ENCODE data around the gene GPT2. TPM values are rescaled to one million over a fixed set of nuclear protein-coding genes. Genes with fewer than 3 reads are reported as not detected.
A peak's percentile ranks its signal among the peaks of the same experiment; 100 is the strongest.

GPT2 gene
- total RNA-seq, 1 donor from 2014 or later = 15.7 TPM

GRCh38 chr16:46885960-46886763 lies 2.0 kb downstream of the GPT2 start:
- H3K27ac ChIP-seq (ENCODE audit: low read depth, low read length) = peak overlapping the region; percentile 80
- peaks cover 0 to 2% (median 0%) of the 10 kb centered on the region in 3 donors for H3K36me3 ChIP-seq (ENCODE audit: control insufficient read depth in 3 of 3, insufficient read depth in 3 of 3, low read length in 3 of 3)
- peak overlapping the region; percentile 38 to 89 (median 71) for H3K9ac ChIP-seq (ENCODE audit: low read depth in 1 of 3, low read length in 3 of 3)
- no peaks in the 10 kb centered on the region for H3K27me3 ChIP-seq (ENCODE audit: control insufficient read depth in 3 of 3, insufficient read depth in 3 of 3, low read length in 3 of 3)
- H3K4me1 ChIP-seq (ENCODE audit: control insufficient read depth in 3 of 3, insufficient read depth in 3 of 3, low read length in 3 of 3) = peaks cover 51 to 58% (median 54%) of the 10 kb centered on the region in 3 donors
- peak overlapping the region; percentile 49 to 94 (median 90) for H3K4me3 ChIP-seq (ENCODE audit: low read length in 3 of 3)
- no peaks in the 10 kb centered on the region for H3K9me3 ChIP-seq (ENCODE audit: control insufficient read depth in 3 of 3, low read length in 3 of 3)

GRCh38 chr16:46886764-46887523 lies 2.8 kb downstream of the GPT2 start:
- H3K9me3 ChIP-seq (ENCODE audit: control insufficient read depth in 3 of 3, low read length in 3 of 3) = no peaks in the 10 kb centered on the region
- peaks cover 51 to 58% (median 54%) of the 10 kb centered on the region in 3 donors for H3K4me1 ChIP-seq (ENCODE audit: control insufficient read depth in 3 of 3, insufficient read depth in 3 of 3, low read length in 3 of 3)
- peaks cover 0 to 4% (median 0%) of the 10 kb centered on the region in 3 donors for H3K36me3 ChIP-seq (ENCODE audit: control insufficient read depth in 3 of 3, insufficient read depth in 3 of 3, low read length in 3 of 3)
- peak overlapping the region; percentile 38 to 89 (median 40) for H3K9ac ChIP-seq (ENCODE audit: low read depth in 1 of 3, low read length in 3 of 3)
- no peaks in the 10 kb centered on the region for H3K27me3 ChIP-seq (ENCODE audit: control insufficient read depth in 3 of 3, insufficient read depth in 3 of 3, low read length in 3 of 3)
- H3K27ac ChIP-seq (ENCODE audit: low read depth, low read length) = peak overlapping the region; percentile 80
- peak overlapping the region in 2 of 3 donors; percentile 41 to 90 for H3K4me3 ChIP-seq (ENCODE audit: low read length in 3 of 3)

GRCh38 chr16:46887524-46887854 lies 3.3 kb downstream of the GPT2 start:
- Histone ChIP-seq H3K9ac (ENCODE audit: low read depth in 1 of 3, low read length in 3 of 3) (peak overlapping the region; percentile 38 to 89 (median 40)), H3K36me3 (ENCODE audit: control insufficient read depth in 3 of 3, insufficient read depth in 3 of 3, low read length in 3 of 3) (peaks cover 0 to 4% (median 0%) of the 10 kb centered on the region in 3 donors), H3K9me3 (ENCODE audit: control insufficient read depth in 3 of 3, low read length in 3 of 3) (no peaks in the 10 kb centered on the region), H3K4me1 (ENCODE audit: control insufficient read depth in 3 of 3, insufficient read depth in 3 of 3, low read length in 3 of 3) (peaks cover 51 to 58% (median 54%) of the 10 kb centered on the region in 3 donors), H3K27me3 (ENCODE audit: control insufficient read depth in 3 of 3, insufficient read depth in 3 of 3, low read length in 3 of 3) (no peaks in the 10 kb centered on the region), H3K4me3 (ENCODE audit: low read length in 3 of 3) (no peak overlapping the region), H3K27ac (ENCODE audit: low read depth, low read length) (peak overlapping the region; percentile 80)

- Histone ChIP-seq H3K36me3 (ENCODE audit: control insufficient read depth in 3 of 3, insufficient read depth in 3 of 3, low read length in 3 of 3) (peaks cover 0 to 4% (median 0%) of the 10 kb centered on the region in 3 donors), H3K4me3 (ENCODE audit: low read length in 3 of 3) (peak overlapping the region in 2 of 3 donors; percentile 9 to 14), H3K4me1 (ENCODE audit: control insufficient read depth in 3 of 3, insufficient read depth in 3 of 3, low read length in 3 of 3) (peaks cover 56 to 61% (median 57%) of the 10 kb centered on the region in 3 donors), H3K27me3 (ENCODE audit: control insufficient read depth in 3 of 3, insufficient read depth in 3 of 3, low read length in 3 of 3) (no peaks in the 10 kb centered on the region), H3K27ac (ENCODE audit: low read depth, low read length) (peak overlapping the region; percentile 69), H3K9me3 (ENCODE audit: control insufficient read depth in 3 of 3, low read length in 3 of 3) (no peaks in the 10 kb centered on the region), H3K9ac (ENCODE audit: low read depth in 1 of 3, low read length in 3 of 3) (peak overlapping the region; percentile 53 to 79 (median 59))
Observed at GRCh38 chr16:46889245-46889941, 5.2 kb downstream of the GPT2 start.

- Histone ChIP-seq H3K27me3 (ENCODE audit: control insufficient read depth in 3 of 3, insufficient read depth in 3 of 3, low read length in 3 of 3) (no peaks in the 10 kb centered on the region), H3K27ac (ENCODE audit: low read depth, low read length) (peak overlapping the region; percentile 69), H3K4me1 (ENCODE audit: control insufficient read depth in 3 of 3, insufficient read depth in 3 of 3, low read length in 3 of 3) (peaks cover 56 to 61% (median 58%) of the 10 kb centered on the region in 3 donors)
Observed at GRCh38 chr16:46889942-46890300, 5.8 kb downstream of the GPT2 start.

GRCh38 chr16:46891910-46892309 lies 7.7 kb downstream of the GPT2 start:
- Histone ChIP-seq H3K4me1 (ENCODE audit: control insufficient read depth in 3 of 3, insufficient read depth in 3 of 3, low read length in 3 of 3) (peaks cover 56 to 60% (median 60%) of the 10 kb centered on the region in 3 donors), H3K27ac (ENCODE audit: low read depth, low read length) (no peak overlapping the region)

More at GRCh38 chr16:46889942-46890300, 5.8 kb downstream of the GPT2 start:
- Histone ChIP-seq H3K9ac (ENCODE audit: low read depth in 1 of 3, low read length in 3 of 3) (peak overlapping the region; percentile 53 to 79 (median 59)), H3K9me3 (ENCODE audit: control insufficient read depth in 3 of 3, low read length in 3 of 3) (no peaks in the 10 kb centered on the region), H3K4me3 (ENCODE audit: low read length in 3 of 3) (peak overlapping the region; percentile 9 to 22 (median 14)), H3K36me3 (ENCODE audit: control insufficient read depth in 3 of 3, insufficient read depth in 3 of 3, low read length in 3 of 3) (peaks cover 0 to 4% (median 0%) of the 10 kb centered on the region in 3 donors)

GRCh38 chr16:46894036-46894672 lies 10.0 kb downstream of the GPT2 start:
- Histone ChIP-seq H3K36me3 (ENCODE audit: control insufficient read depth in 3 of 3, insufficient read depth in 3 of 3, low read length in 3 of 3) (peaks cover 0 to 2% (median 0%) of the 10 kb centered on the region in 3 donors), H3K9me3 (ENCODE audit: control insufficient read depth in 3 of 3, low read length in 3 of 3) (no peaks in the 10 kb centered on the region), H3K27me3 (ENCODE audit: control insufficient read depth in 3 of 3, insufficient read depth in 3 of 3, low read length in 3 of 3) (no peaks in the 10 kb centered on the region), H3K27ac (ENCODE audit: low read depth, low read length) (peak overlapping the region; percentile 28), H3K4me3 (ENCODE audit: low read length in 3 of 3) (peak overlapping the region in 2 of 3 donors; percentile 32 to 56), H3K4me1 (ENCODE audit: control insufficient read depth in 3 of 3, insufficient read depth in 3 of 3, low read length in 3 of 3) (peaks cover 58 to 65% (median 60%) of the 10 kb centered on the region in 3 donors), H3K9ac (ENCODE audit: low read depth in 1 of 3, low read length in 3 of 3) (peak overlapping the region in 2 of 3 donors; percentile 43 to 79)

More at GRCh38 chr16:46891910-46892309, 7.7 kb downstream of the GPT2 start:
- Histone ChIP-seq H3K27me3 (ENCODE audit: control insufficient read depth in 3 of 3, insufficient read depth in 3 of 3, low read length in 3 of 3) (no peaks in the 10 kb centered on the region), H3K9me3 (ENCODE audit: control insufficient read depth in 3 of 3, low read length in 3 of 3) (no peaks in the 10 kb centered on the region), H3K9ac (ENCODE audit: low read depth in 1 of 3, low read length in 3 of 3) (no peak overlapping the region), H3K36me3 (ENCODE audit: control insufficient read depth in 3 of 3, insufficient read depth in 3 of 3, low read length in 3 of 3) (peaks cover 0 to 4% (median 0%) of the 10 kb centered on the region in 3 donors), H3K4me3 (ENCODE audit: low read length in 3 of 3) (no peak overlapping the region)

- H3K4me3 ChIP-seq (ENCODE audit: low read length in 3 of 3) = peak overlapping the region in 1 of 3 donors; percentile 13
- peak overlapping the region in 2 of 3 donors; percentile 33 to 79 for H3K9ac ChIP-seq (ENCODE audit: low read depth in 1 of 3, low read length in 3 of 3)
- peaks cover 0 to 8% (median 0%) of the 10 kb centered on the region in 3 donors for H3K36me3 ChIP-seq (ENCODE audit: control insufficient read depth in 3 of 3, insufficient read depth in 3 of 3, low read length in 3 of 3)
- no peaks in the 10 kb centered on the region for H3K9me3 ChIP-seq (ENCODE audit: control insufficient read depth in 3 of 3, low read length in 3 of 3)
- H3K4me1 ChIP-seq (ENCODE audit: control insufficient read depth in 3 of 3, insufficient read depth in 3 of 3, low read length in 3 of 3) = peaks cover 50 to 58% (median 55%) of the 10 kb centered on the region in 3 donors
- no peaks in the 10 kb centered on the region for H3K27me3 ChIP-seq (ENCODE audit: control insufficient read depth in 3 of 3, insufficient read depth in 3 of 3, low read length in 3 of 3)
- H3K27ac ChIP-seq (ENCODE audit: low read depth, low read length) = peak overlapping the region; percentile 88
Observed at GRCh38 chr16:46895399-46896313, 11.5 kb downstream of the GPT2 start.

All from skeletal muscle tissue (tissue), 4 donors.